GM19240 (cell line): Measurements from ENCODE around the gene AHDC1.
A peak's percentile ranks its signal among the peaks of the same experiment; 100 is the strongest.

Experiments
- DNase-seq: peaks from one replicate; pipeline ENCODE4 v3.0.0; 2011; ENCODE audit warnings: low spot score; ENCODE audit not compliant: insufficient read length

The AHDC1 gene

DNA sequence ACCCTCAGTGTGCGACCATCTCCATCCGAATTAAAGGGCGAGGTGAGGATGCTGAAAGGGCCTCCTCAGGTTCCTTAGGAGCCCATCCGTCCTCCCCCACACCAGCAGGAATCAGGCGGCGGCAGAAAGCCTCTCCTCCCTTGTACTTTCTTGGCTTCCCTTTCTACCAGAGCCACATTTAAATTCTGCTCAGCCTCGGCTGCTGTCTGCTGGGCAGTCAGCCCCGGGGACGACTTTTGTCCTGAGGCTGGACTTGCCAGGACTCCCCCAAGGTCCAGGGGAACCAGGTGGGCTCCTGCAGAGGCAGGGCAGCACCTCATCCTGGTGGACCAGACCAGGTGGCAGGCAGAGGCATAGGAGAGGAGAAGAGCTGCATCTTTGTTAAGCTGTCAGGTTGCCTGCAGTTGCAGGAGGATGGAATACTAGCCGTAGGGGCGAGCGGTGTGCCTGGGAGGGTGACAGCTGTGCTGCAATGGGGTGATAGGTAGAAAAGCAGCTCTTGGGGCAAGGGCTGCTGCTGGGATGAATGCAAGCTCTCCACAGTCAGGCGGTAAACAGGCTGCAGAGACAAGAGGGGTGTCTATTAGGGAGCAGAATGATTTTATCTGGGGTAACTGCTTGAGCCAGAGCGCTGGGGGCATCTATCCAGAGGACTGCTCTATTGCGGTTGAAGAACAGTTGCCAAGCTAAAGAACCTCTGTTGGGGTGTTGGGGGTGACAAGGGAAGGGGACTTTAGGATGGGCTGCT lies 67.8 kb downstream of the AHDC1 start:
- no peak for DNase-seq

- DNase-seq: no peak
Measured at GRCh38 chr1:27535386-27535785, 68.6 kb downstream of the AHDC1 start.

DNA sequence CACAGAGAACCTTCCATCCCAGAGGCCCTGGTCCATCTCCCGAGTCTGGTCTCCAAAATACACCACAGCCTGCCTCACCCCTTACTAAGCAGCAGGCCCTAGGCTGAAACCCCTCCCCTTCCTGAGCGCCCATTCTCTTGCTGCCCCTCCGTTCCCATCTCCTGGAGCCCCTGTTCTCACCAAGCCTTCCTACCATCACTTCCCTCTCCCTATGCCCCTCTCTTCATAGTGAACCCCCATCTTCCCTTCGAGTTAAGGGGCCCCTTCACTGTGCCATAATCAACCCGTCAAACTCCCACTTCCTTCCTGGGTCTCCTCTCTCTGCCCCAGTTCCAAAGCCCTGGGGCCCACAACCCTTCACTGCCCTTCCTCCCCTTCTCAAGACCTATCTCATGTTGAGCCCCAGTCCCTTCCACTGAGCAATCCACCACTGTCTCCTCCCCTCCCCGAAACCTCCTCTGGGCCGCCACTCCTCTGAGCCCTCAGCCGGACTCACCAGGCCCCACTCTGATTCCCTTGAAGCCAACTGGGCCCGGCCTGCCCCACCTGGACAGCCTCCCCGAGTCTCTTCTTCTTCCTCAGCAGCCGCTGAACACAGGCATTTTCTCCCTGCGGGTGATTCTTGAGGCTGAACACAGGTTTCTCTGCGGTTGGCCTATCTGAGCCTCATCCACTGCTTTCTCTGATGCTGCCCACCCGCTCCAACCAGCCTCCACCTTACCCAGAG lies 71.8 kb downstream of the AHDC1 start:
- no peak for DNase-seq

- no peak for DNase-seq
Measured at GRCh38 chr1:27530192-27530591, 73.8 kb downstream of the AHDC1 start.

- DNase-seq: no peak
Measured at GRCh38 chr1:27529704-27530018, 74.3 kb downstream of the AHDC1 start.

DNA sequence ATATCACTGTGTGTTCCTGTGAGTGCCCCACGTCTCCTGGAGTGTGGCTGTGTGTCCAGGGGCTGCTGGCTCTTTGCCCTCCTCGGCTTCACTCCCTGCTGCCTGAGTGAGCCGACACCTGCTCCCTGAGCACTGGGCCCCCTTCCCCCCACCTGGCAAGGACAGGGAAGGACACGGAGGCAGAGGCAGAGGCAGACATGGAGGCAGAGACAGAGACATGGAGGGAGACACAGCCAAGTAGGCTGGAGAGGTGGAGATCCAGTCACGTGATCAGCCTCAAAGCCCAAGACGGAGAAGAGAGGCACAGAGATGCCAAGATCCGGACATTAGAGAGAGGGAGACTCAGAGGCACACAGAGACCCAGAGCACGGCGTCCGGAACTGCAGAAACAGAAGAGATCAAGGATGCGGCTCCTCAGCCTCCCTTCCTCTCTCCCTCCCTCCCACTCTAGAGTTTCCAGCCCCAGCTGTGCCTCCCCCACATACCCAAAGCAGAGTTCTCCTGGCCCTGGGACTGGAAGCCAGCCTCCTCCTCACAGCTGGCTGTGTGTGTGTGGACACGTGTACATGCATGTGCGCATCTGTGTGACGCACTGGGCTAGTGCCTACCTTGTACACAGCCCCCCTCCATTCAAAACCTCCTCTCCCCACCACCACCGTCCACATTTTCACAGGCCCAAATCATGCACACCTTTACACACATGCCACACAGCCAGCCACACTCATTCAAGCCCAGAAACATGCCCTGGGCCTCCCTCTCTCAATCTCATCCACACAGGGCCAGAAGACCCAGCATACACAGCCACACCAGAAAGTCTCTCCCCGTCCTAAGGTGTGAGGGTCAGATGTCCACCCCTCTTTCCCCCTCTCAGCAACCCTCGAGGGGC lies 74.9 kb downstream of the AHDC1 start:
- no peak for DNase-seq

DNA sequence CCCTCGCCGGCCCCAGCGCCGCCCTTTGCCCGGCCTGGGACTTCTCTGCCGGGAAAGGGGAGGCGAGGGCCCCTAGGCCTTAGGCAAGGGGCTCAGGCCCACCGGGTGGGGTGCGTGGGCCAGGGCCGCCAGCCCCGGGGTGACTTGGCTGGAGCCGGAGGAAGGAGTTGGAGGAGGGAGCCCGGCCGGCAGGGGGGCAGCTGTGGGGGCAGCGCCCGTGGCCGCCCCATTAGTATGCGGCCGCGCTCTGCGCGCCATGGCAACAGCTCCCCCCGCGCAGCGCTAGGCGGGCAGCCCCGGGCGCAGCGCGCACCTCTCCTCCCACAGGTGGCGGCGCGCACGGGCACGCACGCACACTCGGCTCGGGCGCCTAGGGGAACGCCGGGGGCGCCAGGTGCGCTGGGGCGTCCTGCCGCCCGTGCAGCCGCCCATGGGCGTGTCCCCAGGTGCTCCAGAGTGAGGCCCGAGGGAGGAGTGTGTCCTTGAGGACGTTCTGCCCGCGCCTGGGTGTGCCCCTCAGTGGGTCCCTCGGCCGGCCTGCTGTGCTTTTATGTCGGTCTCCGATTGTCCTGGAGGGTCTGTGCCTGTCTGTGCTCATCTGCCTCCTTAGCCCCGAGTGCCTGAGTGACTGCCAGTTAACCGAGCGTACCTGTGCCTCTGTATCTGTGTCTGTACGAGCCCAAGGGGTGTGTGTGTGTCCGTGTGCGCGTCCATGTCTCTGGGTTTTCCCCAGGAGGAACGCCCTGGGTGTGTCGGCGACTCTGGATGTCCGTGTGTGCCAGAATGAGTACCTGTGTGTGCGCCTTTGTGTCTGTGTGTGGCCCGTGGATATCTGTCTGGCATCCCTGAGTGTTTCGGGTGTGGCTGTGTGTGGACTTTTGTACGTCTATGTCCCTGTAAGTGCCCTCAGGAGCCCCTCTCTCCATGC lies 75.8 kb downstream of the AHDC1 start:
- DNase-seq: no peak

- DNase-seq: no peak
Measured at GRCh38 chr1:27527223-27527889, 76.6 kb downstream of the AHDC1 start.

DNA sequence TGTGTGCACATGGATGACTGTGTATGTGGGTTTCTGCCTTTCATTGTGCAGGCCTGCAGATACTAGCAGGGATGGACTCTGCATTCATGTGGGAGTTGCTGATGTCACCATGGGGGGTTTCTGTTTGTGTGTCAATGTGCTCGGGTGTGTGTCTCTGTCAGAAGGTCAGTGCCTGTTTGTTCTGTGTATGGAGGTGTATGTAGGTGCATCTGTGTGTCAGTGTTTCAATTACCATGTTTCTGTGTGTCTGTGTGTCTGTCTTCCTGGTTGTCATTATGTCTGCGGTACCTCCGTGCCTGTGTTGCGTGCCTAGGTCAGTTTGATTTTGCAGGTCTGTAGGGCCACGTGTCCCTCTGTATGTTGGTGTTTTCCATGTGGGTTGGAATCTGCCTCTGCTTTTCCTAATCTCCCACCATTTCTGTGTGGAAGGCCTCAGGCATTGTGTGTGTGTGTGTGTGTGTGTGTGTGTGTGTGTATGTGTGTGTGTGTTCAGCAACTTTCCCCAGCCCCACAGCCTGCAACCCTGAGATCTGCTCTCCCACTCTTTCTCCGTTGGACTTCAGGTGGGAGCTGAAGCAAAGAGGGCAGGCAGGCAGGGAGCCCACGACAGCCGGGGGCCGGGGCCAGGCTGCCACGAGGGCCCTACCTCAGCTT lies 77.2 kb downstream of the AHDC1 start:
- DNase-seq: no peak

DNA sequence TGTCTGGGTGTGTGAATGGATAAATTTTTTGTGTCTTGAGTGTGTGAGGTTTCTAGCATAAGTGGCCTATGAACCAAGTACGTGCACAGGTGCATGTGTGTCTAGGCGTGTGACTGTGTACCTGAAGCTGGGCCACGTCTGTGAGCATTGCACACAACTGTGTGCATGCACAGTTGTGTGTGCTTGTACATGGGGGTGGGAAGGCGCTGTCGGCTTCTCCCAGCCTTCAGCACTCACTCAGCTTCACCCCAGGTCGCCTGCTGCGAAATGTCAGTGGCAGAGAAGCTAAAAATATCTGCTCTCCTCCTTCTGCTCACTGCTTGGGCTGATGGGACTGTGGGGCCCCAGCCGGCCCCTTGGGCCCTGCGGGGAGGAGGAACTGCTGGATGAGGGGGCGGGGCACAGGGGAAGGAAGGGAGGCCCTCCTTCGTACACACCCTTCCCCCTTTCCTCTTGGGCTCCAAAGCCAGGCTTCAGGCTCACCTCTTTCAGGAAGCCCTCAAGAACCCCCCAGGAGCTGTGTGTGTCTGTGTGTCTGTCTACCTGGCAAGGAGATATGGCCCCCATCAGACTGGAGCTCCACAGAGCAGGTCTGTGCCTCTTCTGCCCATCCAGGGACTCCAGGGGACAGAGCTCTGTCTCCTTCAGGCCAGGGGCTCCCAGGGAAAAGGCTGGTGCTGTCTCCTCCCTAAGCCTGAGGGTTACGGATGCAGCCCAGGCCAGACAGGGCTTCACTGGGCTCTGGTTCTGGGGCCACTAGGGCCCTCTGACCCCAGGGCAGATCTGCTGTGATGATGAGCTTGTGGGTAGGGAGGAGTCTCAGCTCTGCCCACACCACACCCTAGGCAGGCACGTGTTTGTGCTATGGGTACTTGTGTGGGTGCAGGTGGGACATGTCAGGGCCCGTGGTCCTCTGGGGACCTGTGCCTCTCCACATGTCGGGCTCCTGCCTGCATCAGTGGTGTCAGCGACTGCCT lies 78.4 kb downstream of the AHDC1 start:
- DNase-seq: peak; percentile 86

- no peak for DNase-seq
Measured at GRCh38 chr1:27523337-27524020, 80.5 kb downstream of the AHDC1 start.

DNA sequence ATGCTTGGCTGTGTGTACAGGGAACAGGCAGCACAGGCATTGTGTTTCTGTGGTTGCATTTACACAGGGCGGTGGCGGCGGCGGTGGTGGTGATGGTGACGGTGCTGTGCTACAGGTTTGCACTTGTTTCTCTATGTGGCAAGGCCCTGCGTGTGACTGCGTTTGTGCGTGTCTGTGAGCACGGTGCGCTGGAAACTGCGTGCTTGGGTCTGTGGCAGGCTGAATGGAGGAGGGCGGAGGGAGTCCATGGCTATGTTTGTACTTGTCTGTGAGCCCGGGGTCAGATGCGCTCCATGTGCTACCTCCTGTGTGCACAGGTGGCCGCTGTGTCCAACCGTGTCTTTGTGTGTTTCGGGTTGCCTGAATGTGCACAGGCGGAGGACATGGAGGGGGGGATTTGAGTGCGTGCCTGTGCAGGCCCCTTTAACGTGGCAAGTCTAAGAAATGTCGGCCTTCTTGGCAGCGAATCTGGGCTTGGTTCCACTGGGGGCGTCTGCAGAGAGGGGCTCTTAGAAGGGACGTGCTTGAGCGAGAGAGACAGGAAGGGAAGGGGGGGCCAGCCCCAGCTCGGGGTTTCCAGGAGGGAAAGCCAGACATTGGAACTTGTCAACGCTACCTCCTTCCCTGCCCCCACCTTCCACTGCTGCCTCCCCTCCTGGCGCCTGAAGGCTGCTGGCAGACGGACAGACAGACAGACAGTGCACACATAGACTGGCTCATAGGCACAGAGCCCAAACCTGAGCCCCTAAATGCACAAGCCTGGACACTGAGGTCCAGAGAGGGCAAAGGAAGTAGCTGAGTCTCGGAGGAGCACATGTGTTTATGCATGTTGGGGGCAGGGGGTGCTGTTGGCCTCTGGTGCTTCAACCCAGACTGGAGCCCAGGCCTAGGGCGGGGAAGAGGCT lies 81.3 kb downstream of the AHDC1 start:
- no peak for DNase-seq

GRCh38 chr1:27521861-27522431 lies 82.0 kb downstream of the AHDC1 start:
- no peak for DNase-seq

- no peak for DNase-seq
Measured at GRCh38 chr1:27521336-27521831, 82.6 kb downstream of the AHDC1 start.

GRCh38 chr1:27520651-27521050 lies 83.3 kb downstream of the AHDC1 start:
- no peak for DNase-seq
